Measurements from ENCODE around the gene FZR1.

The FZR1 gene

GRCh38 chr19:3539756-3540118, 33.6 kb downstream of the FZR1 start:
- no peak for DNase-seq
- TF ChIP-seq, protein P1, sequence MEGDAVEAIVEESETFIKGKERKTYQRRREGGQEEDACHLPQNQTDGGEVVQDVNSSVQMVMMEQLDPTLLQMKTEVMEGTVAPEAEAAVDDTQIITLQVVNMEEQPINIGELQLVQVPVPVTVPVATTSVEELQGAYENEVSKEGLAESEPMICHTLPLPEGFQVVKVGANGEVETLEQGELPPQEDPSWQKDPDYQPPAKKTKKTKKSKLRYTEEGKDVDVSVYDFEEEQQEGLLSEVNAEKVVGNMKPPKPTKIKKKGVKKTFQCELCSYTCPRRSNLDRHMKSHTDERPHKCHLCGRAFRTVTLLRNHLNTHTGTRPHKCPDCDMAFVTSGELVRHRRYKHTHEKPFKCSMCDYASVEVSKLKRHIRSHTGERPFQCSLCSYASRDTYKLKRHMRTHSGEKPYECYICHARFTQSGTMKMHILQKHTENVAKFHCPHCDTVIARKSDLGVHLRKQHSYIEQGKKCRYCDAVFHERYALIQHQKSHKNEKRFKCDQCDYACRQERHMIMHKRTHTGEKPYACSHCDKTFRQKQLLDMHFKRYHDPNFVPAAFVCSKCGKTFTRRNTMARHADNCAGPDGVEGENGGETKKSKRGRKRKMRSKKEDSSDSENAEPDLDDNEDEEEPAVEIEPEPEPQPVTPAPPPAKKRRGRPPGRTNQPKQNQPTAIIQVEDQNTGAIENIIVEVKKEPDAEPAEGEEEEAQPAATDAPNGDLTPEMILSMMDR (IDR thresholded peaks at IDR 0.05): no peak
- H3K36me3 Mint-ChIP-seq (ENCODE audit: low read depth): peaks cover 11% of the 10 kb centered on the region
- H3K4me1 Mint-ChIP-seq: peaks cover 6% of the 10 kb centered on the region
- H3K4me3 Mint-ChIP-seq: no peak overlapping the region
- H3K27me3 Mint-ChIP-seq (ENCODE audit: low read depth, poor library complexity): no peaks in the 10 kb centered on the region
- no peaks in the 10 kb centered on the region for H3K9me3 Mint-ChIP-seq
- H3K27ac Mint-ChIP-seq: no peak overlapping the region

DNA sequence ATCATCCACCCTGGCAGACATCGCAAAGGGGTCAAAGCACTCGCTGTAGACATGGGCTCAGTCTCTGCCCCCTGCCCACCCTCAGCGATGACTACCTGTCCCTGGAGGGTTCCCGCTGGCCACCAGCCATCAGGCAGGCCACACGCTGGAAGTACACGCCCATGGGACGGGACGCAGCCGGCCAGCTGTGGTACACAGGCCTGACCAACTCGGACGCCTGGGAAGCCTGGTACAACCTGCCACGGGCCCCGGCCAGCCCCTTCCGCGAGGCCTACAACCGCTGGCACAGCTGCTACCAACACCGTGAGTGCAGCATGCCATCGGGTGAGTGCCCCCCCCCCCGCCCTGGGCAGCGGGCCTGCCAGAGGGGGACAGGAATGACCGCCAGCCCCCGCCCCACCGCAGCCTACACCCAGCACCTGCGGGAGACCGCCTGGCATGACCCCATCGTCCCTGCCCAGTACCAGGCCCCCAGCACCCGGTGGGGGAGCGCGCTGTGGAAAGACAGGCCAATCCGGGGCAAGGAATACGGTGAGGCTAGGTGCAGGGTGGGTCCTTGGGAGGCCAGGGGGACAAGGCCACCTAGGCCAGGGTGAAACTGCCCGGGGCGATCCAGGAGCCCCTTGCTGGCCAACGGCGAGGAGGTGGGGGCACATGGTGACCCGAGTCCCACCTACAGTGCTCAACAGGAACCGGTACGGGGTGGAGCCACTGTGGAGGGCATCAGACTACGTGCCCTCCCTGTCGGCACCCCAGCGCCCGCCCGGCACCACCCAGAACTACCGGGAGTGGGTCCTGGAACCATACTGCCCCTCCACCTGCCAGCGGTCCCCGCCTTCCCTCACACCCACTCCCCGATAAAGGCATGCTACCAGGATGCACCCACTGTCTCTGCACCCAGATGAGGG, 37.3 kb downstream of the FZR1 start:
- no peak overlapping the region for H3K27ac Mint-ChIP-seq
- no peak overlapping the region for H3K4me3 Mint-ChIP-seq
- H3K36me3 Mint-ChIP-seq (ENCODE audit: low read depth): peaks cover 10% of the 10 kb centered on the region
- H3K27me3 Mint-ChIP-seq (ENCODE audit: low read depth, poor library complexity): no peaks in the 10 kb centered on the region
- H3K4me1 Mint-ChIP-seq: peaks cover 6% of the 10 kb centered on the region
- DNase-seq: no peak
- no peaks in the 10 kb centered on the region for H3K9me3 Mint-ChIP-seq
- TF ChIP-seq, protein P1 (IDR thresholded peaks at IDR 0.05): no peak

DNA sequence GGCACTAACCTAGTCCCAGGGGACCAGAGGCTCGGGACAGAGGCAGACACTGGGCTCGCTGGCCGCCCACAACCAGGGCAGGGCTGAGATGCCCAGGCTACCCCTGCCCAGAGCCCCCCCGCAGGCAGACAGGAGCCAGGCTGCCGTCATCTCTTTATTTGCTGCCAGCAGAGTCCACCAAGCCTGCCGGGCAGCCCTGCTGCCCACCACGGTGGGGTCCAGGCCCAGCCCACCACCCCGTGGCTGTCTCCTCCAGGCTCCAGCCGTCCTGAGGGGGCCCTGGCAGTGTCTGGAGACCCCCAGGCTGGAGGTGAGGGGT, 37.9 kb downstream of the FZR1 start:
- H3K4me3 Mint-ChIP-seq: no peak overlapping the region
- no peak for DNase-seq
- no peak overlapping the region for H3K27ac Mint-ChIP-seq
- H3K9me3 Mint-ChIP-seq: no peaks in the 10 kb centered on the region
- H3K27me3 Mint-ChIP-seq (ENCODE audit: low read depth, poor library complexity): no peaks in the 10 kb centered on the region
- H3K4me1 Mint-ChIP-seq: peaks cover 6% of the 10 kb centered on the region
- TF ChIP-seq, protein P1 (IDR thresholded peaks at IDR 0.05): no peak
- H3K36me3 Mint-ChIP-seq (ENCODE audit: low read depth): peaks cover 10% of the 10 kb centered on the region

- peak; percentile 89 for DNase-seq
- Mint-ChIP-seq H3K4me1 (no peaks in the 10 kb centered on the region), H3K27me3 (ENCODE audit: low read depth, poor library complexity) (no peaks in the 10 kb centered on the region), H3K27ac (no peak overlapping the region), H3K9me3 (no peaks in the 10 kb centered on the region), H3K36me3 (ENCODE audit: low read depth) (peaks cover 4% of the 10 kb centered on the region), H3K4me3 (no peak overlapping the region)
- TF ChIP-seq, protein P1 (IDR thresholded peaks at IDR 0.05): peak; percentile 88
Observed at GRCh38 chr19:3544742-3545668, 38.9 kb downstream of the FZR1 start.

DNA sequence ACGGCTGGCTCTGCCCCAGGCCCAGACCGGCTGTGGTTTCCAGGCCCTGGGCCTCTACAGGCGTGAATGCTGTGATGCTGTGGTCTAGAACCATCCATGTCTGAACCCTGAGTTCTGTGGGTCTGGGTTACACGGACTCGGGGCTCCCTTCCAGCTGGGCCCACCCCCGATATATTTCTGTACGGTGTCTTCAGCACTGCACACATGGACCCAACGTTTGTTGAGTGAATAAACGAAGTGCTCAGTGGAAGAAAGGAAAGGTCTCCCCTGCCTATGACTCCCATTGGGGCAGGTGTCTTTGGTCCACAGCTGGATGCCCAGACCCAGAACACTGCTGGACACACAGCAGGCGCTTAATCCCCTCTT, 39.5 kb downstream of the FZR1 start:
- Mint-ChIP-seq H3K27me3 (ENCODE audit: low read depth, poor library complexity) (no peaks in the 10 kb centered on the region), H3K36me3 (ENCODE audit: low read depth) (peaks cover 4% of the 10 kb centered on the region), H3K27ac (peak overlapping the region; percentile 92), H3K9me3 (no peaks in the 10 kb centered on the region), H3K4me3 (no peak overlapping the region), H3K4me1 (no peaks in the 10 kb centered on the region)
- no peak for DNase-seq
- TF ChIP-seq, protein P1 (IDR thresholded peaks at IDR 0.05): no peak

Data from nephron progenitor cell (in vitro differentiated cells).